ENCODE measurements around the gene TMPRSS7. TPM values are rescaled to one million over a fixed set of nuclear protein-coding genes. Genes with fewer than 3 reads are reported as not detected.

The TMPRSS7 gene
- polyA plus RNA-seq, 1 of the 3 experiments (the other 2 are of a cell fraction), result 0.02 TPM

DNA sequence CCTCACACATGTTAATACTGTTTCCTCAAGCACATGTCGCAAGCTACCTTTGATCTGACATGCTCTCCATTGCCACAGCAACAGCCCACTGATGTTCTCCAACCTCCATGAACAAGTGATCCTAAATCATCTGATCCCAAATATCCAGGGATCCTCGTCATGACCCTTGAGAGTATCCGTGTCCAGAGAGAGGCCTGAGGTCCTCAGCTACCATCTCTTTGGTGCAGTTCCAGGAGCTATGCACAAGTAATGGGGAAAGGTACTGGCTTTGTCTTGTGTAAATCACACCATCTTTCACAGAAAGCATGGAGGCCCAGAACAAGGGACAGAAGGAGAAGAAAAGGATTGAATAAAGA lies 96.1 kb downstream of the TMPRSS7 start:
- Histone ChIP-seq H3F3A (replicated peaks; ENCODE audit: insufficient read depth) (no peaks in the 10 kb centered on the region), H3K9ac (no peak overlapping the region), H3K4me3 (ENCODE audit: low read depth in 2 of 2, low read length in 1 of 2) (no peak overlapping the region), H3K27me3 (ENCODE audit: insufficient read depth) (no peaks in the 10 kb centered on the region), H3K79me2 (ENCODE audit: insufficient read depth) (no peaks in the 10 kb centered on the region), H4K20me1 (ENCODE audit: insufficient read depth) (no peaks in the 10 kb centered on the region), H3K4me1 (ENCODE audit: control insufficient read depth in 1 of 2, insufficient read depth in 2 of 2, low read depth in 1 of 2, low read length in 1 of 2) (peaks cover 0 to 4% of the 10 kb centered on the region in 2 experiments; a peak in 2 of 4 replicates), H3K9me2 (no peaks in the 10 kb centered on the region), H3K36me3 (replicated peaks in 1 of 2; ENCODE audit: control insufficient read depth in 1 of 2, insufficient read depth in 2 of 2, low read length in 1 of 2) (peaks cover 0 to 4% of the 10 kb centered on the region in 2 experiments), H2AFZ (ENCODE audit: low read depth) (no peak overlapping the region), H3K9me3 (no peaks in the 10 kb centered on the region), H3K27ac (ENCODE audit: low read depth in 2 of 2, low read length in 1 of 2) (no peak overlapping the region), H3K4me2 (no peak overlapping the region)
- WGBS (ENCODE audit: low lambda C conversion rate), result 80% methylated on average over 3 of the region's 3 CpGs
- no peak for TF ChIP-seq CHD2 (IDR thresholded peaks at IDR 0.05; ENCODE audit: low read length, partially characterized antibody)
- no peak for TF ChIP-seq FOSL2 (IDR thresholded peaks at IDR 0.05; ENCODE audit: borderline replicate concordance, low read depth)
- TF ChIP-seq FOXM1 (IDR thresholded peaks at IDR 0.05; ENCODE audit: low read depth), result no peak
- TF ChIP-seq, protein P1, sequence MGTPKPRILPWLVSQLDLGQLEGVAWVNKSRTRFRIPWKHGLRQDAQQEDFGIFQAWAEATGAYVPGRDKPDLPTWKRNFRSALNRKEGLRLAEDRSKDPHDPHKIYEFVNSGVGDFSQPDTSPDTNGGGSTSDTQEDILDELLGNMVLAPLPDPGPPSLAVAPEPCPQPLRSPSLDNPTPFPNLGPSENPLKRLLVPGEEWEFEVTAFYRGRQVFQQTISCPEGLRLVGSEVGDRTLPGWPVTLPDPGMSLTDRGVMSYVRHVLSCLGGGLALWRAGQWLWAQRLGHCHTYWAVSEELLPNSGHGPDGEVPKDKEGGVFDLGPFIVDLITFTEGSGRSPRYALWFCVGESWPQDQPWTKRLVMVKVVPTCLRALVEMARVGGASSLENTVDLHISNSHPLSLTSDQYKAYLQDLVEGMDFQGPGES (IDR thresholded peaks at IDR 0.05; ENCODE audit: low read depth, low read length), result no peak
- TF ChIP-seq, protein P2, sequence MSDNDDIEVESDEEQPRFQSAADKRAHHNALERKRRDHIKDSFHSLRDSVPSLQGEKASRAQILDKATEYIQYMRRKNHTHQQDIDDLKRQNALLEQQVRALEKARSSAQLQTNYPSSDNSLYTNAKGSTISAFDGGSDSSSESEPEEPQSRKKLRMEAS (IDR thresholded peaks at IDR 0.05; ENCODE audit: low read depth), result no peak
- no peak for TF ChIP-seq RFX5 (IDR thresholded peaks at IDR 0.05; ENCODE audit: low read length)
- TF ChIP-seq SIN3A (IDR thresholded peaks at IDR 0.05; ENCODE audit: borderline replicate concordance, low read depth, low read length), result no peak
- TF ChIP-seq MXI1 (IDR thresholded peaks at IDR 0.05; ENCODE audit: low read depth, low read length), result no peak
- no peak for TF ChIP-seq NRF1 (IDR thresholded peaks at IDR 0.05; ENCODE audit: low read depth, low read length)
- TF ChIP-seq TAF1 (IDR thresholded peaks at IDR 0.05; ENCODE audit: borderline replicate concordance, low read depth, low read length), result no peak
- no peak for TF ChIP-seq FOXJ3 (CRISPR knock-in tag; IDR thresholded peaks at IDR 0.05)
- no peak for TF ChIP-seq ELF1 (IDR thresholded peaks at IDR 0.05)
- CTCF ChIA-PET, result interaction anchor here (0.8 to 1.9 kb wide), 2 partner anchors 9 to 19 kb away, joined by 3 to 7 read pairs; no protein-coding TSS in a partner anchor
- no peak for DNase-seq
- POLR2A ChIA-PET, result no interaction called here

Small RNA genes lying within 50 kb of the gene (small RNA-seq; reads per million reads assigned to genes)
- gene MIR567, result 0 reads per million in 7 experiments

Other genes starting within 250 kb of the TMPRSS7 start
- gene PHLDB2, start 175.5 kb upstream of the TMPRSS7 start, polyA plus RNA-seq (2012; rRNA removed), result 18.0 and 23.3 TPM in 2 replicates
- 14.8 and 18.3 TPM in 2 replicates for gene ABHD10, start 55.7 kb upstream of the TMPRSS7 start, polyA plus RNA-seq (2012; rRNA removed)
- 19.6 and 24.2 TPM in 2 replicates for gene TAGLN3, start 35.8 kb upstream of the TMPRSS7 start, polyA plus RNA-seq (2012; rRNA removed)
- gene C3orf52, start 51.7 kb downstream of the TMPRSS7 start, polyA plus RNA-seq (2012; rRNA removed), result 5.4 and 8.7 TPM in 2 replicates
- not detected in 2 replicates for gene GCSAM, start 98.5 kb downstream of the TMPRSS7 start, polyA plus RNA-seq (2012; rRNA removed)

All from SK-N-SH (cell line).